Endothelial cell of umbilical vein (primary cell): ENCODE measurements around the gene NDST3. TPM values are rescaled to one million over a fixed set of nuclear protein-coding genes. Genes with fewer than 3 reads are reported as not detected.

Experiments used
- BruUV-seq: library from RNA; stranded (reverse); fragments of 400-500 nt; replicated peaks from 2 replicates; lab custom pipeline; 2021; lab: Mats Ljungman, UMichigan
- CTCF ChIA-PET: fragments of 300-600, 350-600 bp; sonication (Branson Sonifier 250); formaldehyde crosslinking; loops from one replicate; lab custom pipeline; 2021; ENCODE audit warnings: antibody characterized with exemption, inconsistent platforms; lab: Charles Lee
- POLR2A ChIA-PET: fragments of 300-600, 350-600 bp; sonication (Branson Sonifier 250); formaldehyde crosslinking; loops from one replicate; lab custom pipeline; 2021; ENCODE audit warnings: antibody characterized with exemption, inconsistent platforms; lab: Charles Lee
- DNase-seq: peaks from one replicate; pipeline ENCODE4 v3.0.0-alpha.2; 2011; ENCODE audit warnings: low read depth, low spot score
- FAIRE-seq: peaks from 2 replicates; lab custom pipeline; 2011; peaks lifted over from hg19 to GRCh38; lab: Jason Lieb, UNC
- H2AFZ ChIP-seq: 2 replicates; pipeline ENCODE4 v1.6.0; 2012; ENCODE audit warnings: low read depth, low read length, control low read depth, inconsistent platforms
- H3K27ac ChIP-seq: 2 replicates; pipeline ENCODE4 v1.5.1; 2011; ENCODE audit warnings: low read depth, mild to moderate bottlenecking, control low read depth, low read length, moderate library complexity; ENCODE audit not compliant: insufficient read depth
- H3K27me3 ChIP-seq, 2 experiments: 2 replicates each; pipeline versions ENCODE4 v1.6.0 to v1.6.1; 2011; ENCODE audit warnings: low read length in 2 of 2, mixed read lengths in 1 of 2; ENCODE audit not compliant: control insufficient read depth in 2 of 2, insufficient read depth in 2 of 2
- H3K36me3 ChIP-seq, 2 experiments: 2 replicates in 1 of 2; 3 replicates in 1 of 2; pipeline ENCODE4 v1.5.1; 2011; ENCODE audit warnings: low read length in 2 of 2, mild to moderate bottlenecking in 1 of 2, moderate library complexity in 1 of 2; ENCODE audit not compliant: control insufficient read depth in 2 of 2, insufficient read depth in 2 of 2; ENCODE audit errors: extremely low read depth in 1 of 2
- H3K4me1 ChIP-seq: 3 replicates; pipeline ENCODE4 v1.5.1; 2011; ENCODE audit warnings: mild to moderate bottlenecking, low read length; ENCODE audit not compliant: control insufficient read depth, insufficient read depth; ENCODE audit errors: extremely low read depth
- H3K4me2 ChIP-seq: 2 replicates; pipeline ENCODE4 v1.6.1; 2011; ENCODE audit warnings: low read length, control low read depth, mixed read lengths; ENCODE audit not compliant: insufficient read depth
- H3K4me3 ChIP-seq, 3 experiments: fragments of 200-600 bp in 1 of 3; sonication (generic), shearing (Covaris generic) in 1 of 3; replicated peaks in 1 of 3; 2 replicates each; pipeline ENCODE4 v1.5.1; 2011 to 2016; ENCODE audit warnings: control low read depth in 3 of 3, low read length in 3 of 3, mild to moderate bottlenecking in 2 of 3, inconsistent platforms in 1 of 3, low read depth in 1 of 3, moderate library complexity in 1 of 3; ENCODE audit not compliant: insufficient read depth in 1 of 3
- H3K79me2 ChIP-seq: 2 replicates; pipeline ENCODE4 v1.6.0; 2012; ENCODE audit warnings: low read length, inconsistent platforms; ENCODE audit not compliant: control insufficient read depth, insufficient read depth
- H3K9ac ChIP-seq: replicated peaks from 2 replicates; pipeline ENCODE3; 2011; ENCODE audit warnings: low read length, control low read depth; ENCODE audit not compliant: insufficient read depth; ENCODE audit errors: extremely low read depth
- H3K9me1 ChIP-seq: replicated peaks from 3 replicates; pipeline ENCODE4 v1.6.0; 2011; ENCODE audit warnings: mild to moderate bottlenecking, low read length; ENCODE audit not compliant: control insufficient read depth, insufficient read depth; ENCODE audit errors: extremely low read depth
- H3K9me3 ChIP-seq: replicated peaks from 2 replicates; pipeline ENCODE4 v1.5.1; 2012; ENCODE audit warnings: low read length, inconsistent platforms; ENCODE audit not compliant: control insufficient read depth, insufficient read depth
- H4K20me1 ChIP-seq: replicated peaks from 2 replicates; pipeline ENCODE3; 2011; ENCODE audit warnings: mild to moderate bottlenecking, low read length; ENCODE audit not compliant: control insufficient read depth, insufficient read depth; ENCODE audit errors: extremely low read depth
- CTCF ChIP-seq, 2 donors: IDR thresholded peaks; 1 replicate in 1 of 2; 2 replicates in 1 of 2; pipeline ENCODE4 v1.5.1; 2011; ENCODE audit warnings: low read length in 2 of 2, mild to moderate bottlenecking in 2 of 2, moderate library complexity in 2 of 2, control low read depth in 1 of 2, inconsistent platforms in 1 of 2, low read depth in 1 of 2; ENCODE audit not compliant: insufficient read depth in 1 of 2; ENCODE audit errors: extremely low read depth in 1 of 2
- EZH2 ChIP-seq: IDR thresholded peaks from 2 replicates; pipeline ENCODE4 v1.6.1; 2012; ENCODE audit warnings: borderline replicate concordance, low read depth, mild to moderate bottlenecking, moderate library complexity, low read length, inconsistent platforms; ENCODE audit not compliant: severe bottlenecking
- FOS ChIP-seq: IDR thresholded peaks from 2 replicates; pipeline ENCODE4 v1.6.1; 2011; ENCODE audit warnings: mild to moderate bottlenecking, low read length, moderate library complexity, borderline replicate concordance; ENCODE audit not compliant: insufficient read depth
- GATA2 ChIP-seq: IDR thresholded peaks from 2 replicates; pipeline ENCODE4 v1.7.0; 2011; ENCODE audit warnings: low read depth, mild to moderate bottlenecking, moderate library complexity, mixed read lengths, low read length; ENCODE audit not compliant: insufficient read length, insufficient read depth
- JUN ChIP-seq: IDR thresholded peaks from 2 replicates; pipeline ENCODE4 v1.6.1; 2011; ENCODE audit warnings: borderline replicate concordance, low read depth; ENCODE audit not compliant: insufficient read length, insufficient read depth
- MAX ChIP-seq: IDR thresholded peaks from 2 replicates; pipeline ENCODE4 v1.6.1; 2011; ENCODE audit not compliant: insufficient read depth, insufficient read length
- MYC ChIP-seq: IDR thresholded peaks from one replicate; pipeline ENCODE4 v1.6.1; 2011; ENCODE audit warnings: mild to moderate bottlenecking, low read depth, low read length
- POLR2A ChIP-seq: IDR thresholded peaks from 2 replicates; pipeline ENCODE4 v1.6.1; 2012; ENCODE audit warnings: low read depth, mild to moderate bottlenecking, control low read depth, low read length
- POLR2AphosphoS5 ChIP-seq: IDR thresholded peaks from 2 replicates; pipeline ENCODE4 v1.6.1; 2012; ENCODE audit warnings: low read depth, mild to moderate bottlenecking, control low read depth, low read length, moderate library complexity; ENCODE audit not compliant: insufficient read depth
- dilution Hi-C: fragments of 300-500 bp; cut with MboI; formaldehyde crosslinking; loops from one replicate; pipeline ENCODE4 v1.15.0; 2019; ENCODE audit warnings: low sequenced_read_pairs; ENCODE audit not compliant: extremely low pct_ligation_motif_present
- intact Hi-C: fragments of 100-400 bp; cut with micrococcal nuclease; formaldehyde crosslinking; loops from one replicate; pipeline ENCODE4 v1.10.0; 2022
- polyA plus RNA-seq, 4 experiments: library from polyadenylated mRNA; depleted of rRNA in 3 of 4; stranded (reverse) in 3 of 4; unstranded in 1 of 4; fragments of >200 nt; gene quantifications; 2 replicates each; pipeline versions ENCODE4 v1.2.1 to v1.2.3, GENCODE V29; 2011 to 2012; ENCODE audit warnings: missing spikeins in 1 of 4
- total RNA-seq: library from RNA; stranded (reverse); gene quantifications from 2 replicates; pipeline ENCODE4 v1.2.3, GENCODE V29; 2021

Gene NDST3
- total and polyA plus RNA-seq, 2 donors (not counting 3 experiments of a cell fraction or from before 2014, with no cell fraction given), result 0.04 TPM; not detected in 1

- H3K4me1 ChIP-seq, result peaks cover 5% of the 10 kb centered on the region
- dilution Hi-C loops, result no loop called here
- H3K27ac ChIP-seq, result no peak overlapping the region
- H4K20me1 ChIP-seq, result no peaks in the 10 kb centered on the region
- intact Hi-C loops, result no loop called here
- no peak overlapping the region for H3K4me3 ChIP-seq
- no peak for TF ChIP-seq GATA2
- TF ChIP-seq POLR2A, result no peak
- TF ChIP-seq JUN, result no peak
- TF ChIP-seq POLR2AphosphoS5, result no peak
- TF ChIP-seq MYC, result no peak
- no peak for TF ChIP-seq CTCF (IDR thresholded peaks at IDR 0.05; ENCODE audit: extremely low read depth in 1 of 2, insufficient read depth in 1 of 2, low read depth in 1 of 2, low read length in 2 of 2)
- TF ChIP-seq MAX, result no peak
- TF ChIP-seq EZH2, result no peak
- no peak for TF ChIP-seq FOS
- DNase-seq (no peak), FAIRE-seq (no peak)
- H3K4me2 ChIP-seq, result no peak overlapping the region
- no peak overlapping the region for H2AFZ ChIP-seq
- no peaks in the 10 kb centered on the region for H3K9me3 ChIP-seq
- ChIA-PET POLR2A (no interaction called here), CTCF (interaction anchor here (0.9 to 1.2 kb wide), 2 partner anchors 10 to 195 kb away, joined by 3 read pairs; no protein-coding TSS in a partner anchor)
- H3K9ac ChIP-seq, result no peak overlapping the region
- peaks cover 7 to 10% of the 10 kb centered on the region in 2 experiments for H3K27me3 ChIP-seq
- H3K9me1 ChIP-seq, result no peaks in the 10 kb centered on the region
- no peaks in the 10 kb centered on the region for H3K79me2 ChIP-seq
- BruUV-seq, result no TSS peak
- no peaks in the 10 kb centered on the region for H3K36me3 ChIP-seq
Observed at GRCh38 chr4:118029224-118029623, 5.1 kb upstream of the NDST3 start.
